Neural cell (in vitro differentiated cells): ENCODE measurements around the gene ATL1.

Source experiments
- CTCF ChIP-seq: fragments of 450-650 bp; IDR thresholded peaks from 2 replicates; pipeline ENCODE4 v1.5.1; 2014; ENCODE audit warnings: antibody characterized with exemption, mild to moderate bottlenecking, moderate library complexity; ENCODE audit not compliant: poor library complexity, severe bottlenecking
- POLR2AphosphoS5 ChIP-seq: IDR thresholded peaks from 2 replicates; pipeline ENCODE4 v1.6.1; 2012

GRCh38 chr14:50607181-50607580 is 47.2 kb downstream of the ATL1 start:
- no peak for TF ChIP-seq POLR2AphosphoS5
- TF ChIP-seq CTCF = no peak
